K562 (cell line): Measurements from ENCODE around the gene HNRNPM. TPM values are rescaled to one million over a fixed set of nuclear protein-coding genes. Genes with fewer than 3 reads are reported as not detected.

Experiments
- ARID2 ChIP-seq: fragments of 450-650 bp; IDR thresholded peaks from 2 replicates; pipeline ENCODE4 v1.6.1; 2017; ENCODE audit warnings: antibody characterized with exemption, mild to moderate bottlenecking
- BCL6 ChIP-seq: fragments of 250-450 bp; sonication (Bioruptor Pico); IDR thresholded peaks from 2 replicates; pipeline ENCODE4 v1.4.0; 2020
- CBFA2T3 ChIP-seq: fragments of 450-650 bp; IDR thresholded peaks from 2 replicates; pipeline ENCODE4 v1.6.1; 2017
- CBX3 ChIP-seq, 2 experiments: IDR thresholded peaks; 1 replicate in 1 of 2; 2 replicates in 1 of 2; pipeline ENCODE4 v1.6.1; 2012; ENCODE audit warnings: inconsistent platforms in 2 of 2, low read length in 2 of 2, borderline replicate concordance in 1 of 2, control low read depth in 1 of 2
- CCNT2 ChIP-seq: IDR thresholded peaks from 2 replicates; pipeline ENCODE4 v1.6.1; 2011; ENCODE audit warnings: borderline replicate concordance, low read depth, mild to moderate bottlenecking, moderate library complexity, mixed read lengths, low read length; ENCODE audit not compliant: insufficient read length; ENCODE audit errors: extremely low read depth
- CEBPB ChIP-seq: fragments of 450-650 bp; IDR thresholded peaks from 2 replicates; pipeline ENCODE4 v1.6.1; 2016; ENCODE audit warnings: missing genetic modification characterization, missing compliant biosample characterization
- CLOCK ChIP-seq: fragments of 250-450 bp; sonication (Bioruptor Pico); IDR thresholded peaks from 2 replicates; pipeline ENCODE4 v1.4.0; 2020; ENCODE audit warnings: mild to moderate bottlenecking, moderate library complexity, borderline replicate concordance
- CREM ChIP-seq: IDR thresholded peaks from 2 replicates; pipeline ENCODE4 v1.6.1; 2014; ENCODE audit warnings: antibody characterized with exemption, low read depth
- DMBX1 ChIP-seq: fragments of 250-450 bp; sonication (Bioruptor Pico); IDR thresholded peaks from 2 replicates; pipeline ENCODE4 v1.8.0; 2022; ENCODE audit warnings: inconsistent platforms, mild to moderate bottlenecking, moderate library complexity, borderline replicate concordance
- FOXA1 ChIP-seq: fragments of 450-650 bp; IDR thresholded peaks from 2 replicates; pipeline ENCODE4 v1.6.1; 2016; ENCODE audit warnings: mild to moderate bottlenecking, borderline replicate concordance
- GATAD2A ChIP-seq: fragments of 450-650 bp; IDR thresholded peaks from 2 replicates; pipeline ENCODE4 v1.6.1; 2017
- GMEB1 ChIP-seq: fragments of 250-450 bp; sonication (Bioruptor Pico); IDR thresholded peaks from 2 replicates; pipeline ENCODE4 v1.4.0; 2020; ENCODE audit warnings: mild to moderate bottlenecking
- HDAC1 ChIP-seq, 2 experiments: fragments of 450-650 bp; IDR thresholded peaks; 2 replicates each; pipeline ENCODE4 v1.6.1; 2016 to 2017; ENCODE audit warnings: inconsistent platforms in 1 of 2, mild to moderate bottlenecking in 1 of 2, moderate library complexity in 1 of 2
- JUND ChIP-seq, 2 experiments: IDR thresholded peaks; 2 replicates in 1 of 2; 3 replicates in 1 of 2; pipeline ENCODE4 v1.6.1; 2011; ENCODE audit warnings: borderline replicate concordance in 2 of 2, low read depth in 2 of 2, low read length in 2 of 2, improper control_type of control experiment in 1 of 2, missing biosample characterization in 1 of 2, missing genetic modification characterization in 1 of 2, missing genetic modification reagents in 1 of 2
- KAT8 ChIP-seq: fragments of 450-650 bp; IDR thresholded peaks from 2 replicates; pipeline ENCODE4 v1.6.1; 2016; ENCODE audit warnings: low read depth, mild to moderate bottlenecking
- KDM4B ChIP-seq, 2 experiments: fragments of 450-650 bp in 1 of 2; sonication (generic) in 1 of 2; IDR thresholded peaks; 2 replicates each; pipeline ENCODE4 v1.6.1; 2016 to 2017; ENCODE audit warnings: borderline replicate concordance in 2 of 2, antibody characterized with exemption in 1 of 2, low read depth in 1 of 2, mild to moderate bottlenecking in 1 of 2
- LARP7 ChIP-seq: fragments of 450-650 bp; IDR thresholded peaks from 2 replicates; pipeline ENCODE4 v1.6.1; 2016
- MTA1 ChIP-seq: fragments of 450-650 bp; IDR thresholded peaks from 2 replicates; pipeline ENCODE4 v1.6.1; 2017; ENCODE audit warnings: borderline replicate concordance
- NFIC ChIP-seq: fragments of 450-650 bp; IDR thresholded peaks from 2 replicates; pipeline ENCODE4 v1.6.1; 2017; ENCODE audit warnings: mild to moderate bottlenecking, inconsistent platforms
- RBM17 ChIP-seq: fragments of 200-400 bp; formaldehyde crosslinking; IDR thresholded peaks from 2 replicates; pipeline ENCODE4 v1.6.1; 2017; ENCODE audit warnings: low read depth, mild to moderate bottlenecking, low read length, borderline replicate concordance
- RCOR1 ChIP-seq, 2 experiments: IDR thresholded peaks; 2 replicates each; pipeline ENCODE4 v1.6.1; 2012; ENCODE audit warnings: low read depth in 2 of 2, low read length in 2 of 2, borderline replicate concordance in 1 of 2, improper control_type of control experiment in 1 of 2
- RFX5 ChIP-seq: IDR thresholded peaks from 2 replicates; pipeline ENCODE4 v1.6.1; 2011; ENCODE audit warnings: low read depth, mild to moderate bottlenecking, improper control_type of control experiment, low read length
- SMARCE1 ChIP-seq: fragments of 450-650 bp; IDR thresholded peaks from 2 replicates; pipeline ENCODE4 v1.7.1; 2016; ENCODE audit warnings: mild to moderate bottlenecking
- STAT5A ChIP-seq: IDR thresholded peaks from 2 replicates; pipeline ENCODE4 v1.6.1; 2012; ENCODE audit warnings: low read length, inconsistent platforms, borderline replicate concordance
- TAF1 ChIP-seq: IDR thresholded peaks from 2 replicates; pipeline ENCODE4 v1.6.1; 2011; ENCODE audit warnings: mild to moderate bottlenecking, low read length, moderate library complexity; ENCODE audit not compliant: insufficient read depth, control insufficient read depth, severe bottlenecking; ENCODE audit errors: extremely low read depth
- ZNF140 ChIP-seq: fragments of 250-450 bp; sonication (Bioruptor Pico); IDR thresholded peaks from 2 replicates; pipeline ENCODE4 v1.8.0; 2021; ENCODE audit warnings: moderate library complexity, mild to moderate bottlenecking, inconsistent platforms
- polyA plus RNA-seq, 8 experiments: library from polyadenylated mRNA; depleted of rRNA in 4 of 8; stranded (reverse) in 5 of 8; unstranded in 3 of 8; fragments of >200 nt; fragmentation: Nextera tagmentation in 2 of 8; fragmentation: Illumina TruSeq in 1 of 8; extraction: Ambion mirVana in 2 of 8; extraction: Trizol in 1 of 8; gene quantifications; 2 replicates each; pipeline versions ENCODE4 v1.2.1 to v1.2.3, GENCODE V29; 2011 to 2014; ENCODE audit warnings: inconsistent platforms in 1 of 8, missing spikeins in 1 of 8
- total RNA-seq, 7 experiments: library from RNA; depleted of rRNA in 6 of 7; stranded (reverse); fragments of >200 nt in 6 of 7; fragmentation: Illumina TruSeq in 2 of 7; extraction: Trizol in 2 of 7; gene quantifications; 2 replicates each; pipeline versions ENCODE4 v1.2.1 to v1.2.3, GENCODE V29; 2011 to 2021; ENCODE audit warnings: low replicate concordance in 1 of 7

The HNRNPM gene
- total and polyA plus RNA-seq, 9 of the 15 experiments (the other 6 are each of a cell fraction or from before 2014, with no cell fraction given): 11.1 to 340 (median 195) TPM

- TF ChIP-seq DMBX1 (CRISPR knock-in tag) (no peak), CREM (peak; percentile 54; the same call in 1 of the 2 replicates), TAF1 (no peak), LARP7 (no peak), GMEB1 (CRISPR knock-in tag) (no peak), ZNF140 (CRISPR knock-in tag) (no peak), CCNT2 (no peak), RBM17 (no peak), GATAD2A (no peak), SMARCE1 (peak; percentile 72; the same call in 1 of the 2 replicates), JUND (IDR thresholded peaks at IDR 0.05; ENCODE audit: borderline replicate concordance, low read depth, low read length) (peak; percentile 37; the same call in 1 of the 2 replicates), JUND (tag; IDR thresholded peaks at IDR 0.05; ENCODE audit: borderline replicate concordance, low read depth, low read length) (no peak; the same call in 2 of the 3 replicates), CBFA2T3 (peak; percentile 66), CBX3 (IDR thresholded peaks at IDR 0.05; ENCODE audit: borderline replicate concordance in 1 of 2, low read length in 2 of 2) (no peak), KDM4B (IDR thresholded peaks at IDR 0.05; ENCODE audit: borderline replicate concordance in 2 of 2, low read depth in 1 of 2) (no peak), HDAC1 (IDR thresholded peaks at IDR 0.05) (peak in 1 of 2 experiments; percentile 75; a peak in 2 of 4 replicates), NFIC (no peak), RFX5 (no peak), KAT8 (no peak), FOXA1 (no peak), CEBPB (tag) (no peak), MTA1 (0 out of 2 replicates have a peak, but pooled peaks have one; percentile 42), STAT5A (no peak), CLOCK (CRISPR knock-in tag) (no peak), ARID2 (no peak), RCOR1 (IDR thresholded peaks at IDR 0.05; ENCODE audit: borderline replicate concordance in 1 of 2, low read depth in 2 of 2, low read length in 2 of 2) (peak in 1 of 2 experiments; percentile 97; a peak in 2 of 4 replicates), BCL6 (CRISPR knock-in tag) (no peak)
Measured at GRCh38 chr19:8504171-8504570, 59.4 kb downstream of the HNRNPM start (continued).
